Activated CD4-positive, CD25-positive, alpha-beta regulatory T cell treated with anti-CD3 and anti-CD28 coated beads, Interleukin-2, amount 50 U/mL, for 24 hours (primary cell): ENCODE results near the gene UNC13C.

Source experiments
- ATAC-seq, 2 donors: fragments of 150-1000 bp; cut with Tn5 transposase; one replicate each; pipeline ENCODE4 v1.10.0; 2021; ENCODE audit warnings: mild to moderate bottlenecking in 1 of 2, moderate library complexity in 1 of 2

The UNC13C gene

DNA sequence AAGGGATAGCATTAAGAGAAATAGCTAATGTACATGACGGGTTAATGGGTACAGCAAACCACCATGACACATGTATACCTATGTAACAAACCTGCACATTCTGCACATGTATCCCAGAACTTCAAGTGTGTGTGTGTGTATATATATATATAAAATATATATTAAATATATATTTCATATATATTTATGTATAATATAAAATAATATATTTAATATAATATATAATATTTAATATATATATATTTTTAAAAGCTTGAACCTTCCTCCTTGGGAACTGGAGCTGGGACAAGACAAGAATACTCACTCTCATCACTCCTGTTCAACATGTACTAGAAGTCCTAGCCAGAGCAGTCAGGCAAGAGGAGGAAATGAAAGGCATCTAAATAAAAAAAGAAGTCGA lies 149.3 kb downstream of the UNC13C start:
- ATAC-seq: no peak

GRCh38 chr15:54131410-54131809 lies 153.2 kb downstream of the UNC13C start:
- ATAC-seq: no peak

- no peak for ATAC-seq
Measured at GRCh38 chr15:54149115-54149531, 170.9 kb downstream of the UNC13C start.

DNA sequence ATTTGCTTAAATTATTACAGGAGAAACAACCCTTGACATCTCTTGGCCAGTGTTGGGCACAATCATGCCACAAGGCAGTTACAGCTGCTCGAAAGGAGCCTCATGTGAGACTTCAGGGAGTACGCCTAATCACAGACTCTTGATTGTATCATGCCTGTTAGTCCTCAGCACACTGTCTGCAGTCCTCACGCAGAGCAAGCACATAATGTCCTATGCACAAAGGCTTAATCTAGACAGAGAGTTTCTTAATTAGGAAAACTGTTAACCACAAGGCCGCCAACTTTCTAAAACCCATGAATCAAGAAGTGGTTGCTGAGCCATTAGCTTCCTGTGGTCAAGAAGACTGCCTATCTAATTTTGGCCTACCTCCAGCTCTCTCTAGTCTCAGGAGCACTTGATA lies 172.0 kb downstream of the UNC13C start:
- peak in 1 of 2 donors; percentile 48 for ATAC-seq

DNA sequence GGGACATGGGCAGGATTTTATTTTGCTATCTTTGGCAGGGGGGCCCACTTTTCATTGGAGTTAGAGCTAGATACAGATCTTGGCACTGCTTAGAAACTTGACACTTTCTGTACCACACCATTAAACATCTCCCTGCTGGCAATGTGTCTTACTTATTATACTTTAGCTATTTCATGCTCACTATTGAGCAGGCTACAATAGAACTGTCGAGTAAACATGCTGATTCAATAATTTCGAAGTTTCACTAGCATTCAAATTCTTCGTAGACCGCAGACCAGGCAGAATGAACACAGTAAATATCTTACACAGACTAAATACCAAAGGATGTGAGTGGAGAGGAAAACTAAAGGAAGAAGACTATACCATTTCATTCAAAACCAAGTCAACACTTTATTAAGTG lies 180.8 kb downstream of the UNC13C start:
- no peak for ATAC-seq

DNA sequence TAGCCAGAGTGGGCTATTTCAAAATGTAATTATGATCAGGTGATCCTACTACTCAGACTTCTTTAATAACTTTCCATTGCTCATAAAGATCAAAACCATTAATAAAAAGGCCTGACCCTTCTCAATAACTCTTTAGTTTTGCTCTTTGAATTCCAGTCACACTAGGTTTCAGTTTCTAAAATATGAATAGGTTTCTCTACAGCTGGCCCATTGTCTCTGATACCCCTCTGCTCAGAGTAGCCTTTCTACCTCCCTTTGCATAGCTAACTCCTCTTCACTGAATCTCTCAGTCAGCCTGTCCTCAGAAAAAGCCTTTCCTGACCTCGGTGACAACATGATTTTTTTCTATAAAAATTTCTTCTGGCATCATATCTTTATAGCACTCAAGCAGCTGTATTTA lies 209.1 kb downstream of the UNC13C start:
- ATAC-seq: no peak

DNA sequence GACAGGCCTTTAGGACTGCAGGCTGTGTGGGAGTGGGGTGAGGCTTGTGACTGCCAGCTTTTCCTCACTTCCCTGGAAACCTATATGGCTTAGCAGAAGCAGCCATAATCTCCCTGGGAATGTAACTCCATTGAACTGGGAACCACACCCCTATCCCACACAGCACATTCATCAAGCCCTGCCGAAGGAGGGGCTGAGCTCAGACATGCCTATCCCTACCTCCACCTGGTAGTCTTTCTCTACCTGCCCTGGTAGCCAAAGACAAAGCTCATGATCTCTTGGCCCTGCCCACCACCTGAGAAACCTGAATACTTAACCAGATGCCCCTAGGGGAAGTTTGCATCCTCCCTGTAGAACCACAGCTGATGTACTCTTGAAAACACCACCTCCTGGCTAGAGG lies 219.8 kb downstream of the UNC13C start:
- ATAC-seq: no peak

DNA sequence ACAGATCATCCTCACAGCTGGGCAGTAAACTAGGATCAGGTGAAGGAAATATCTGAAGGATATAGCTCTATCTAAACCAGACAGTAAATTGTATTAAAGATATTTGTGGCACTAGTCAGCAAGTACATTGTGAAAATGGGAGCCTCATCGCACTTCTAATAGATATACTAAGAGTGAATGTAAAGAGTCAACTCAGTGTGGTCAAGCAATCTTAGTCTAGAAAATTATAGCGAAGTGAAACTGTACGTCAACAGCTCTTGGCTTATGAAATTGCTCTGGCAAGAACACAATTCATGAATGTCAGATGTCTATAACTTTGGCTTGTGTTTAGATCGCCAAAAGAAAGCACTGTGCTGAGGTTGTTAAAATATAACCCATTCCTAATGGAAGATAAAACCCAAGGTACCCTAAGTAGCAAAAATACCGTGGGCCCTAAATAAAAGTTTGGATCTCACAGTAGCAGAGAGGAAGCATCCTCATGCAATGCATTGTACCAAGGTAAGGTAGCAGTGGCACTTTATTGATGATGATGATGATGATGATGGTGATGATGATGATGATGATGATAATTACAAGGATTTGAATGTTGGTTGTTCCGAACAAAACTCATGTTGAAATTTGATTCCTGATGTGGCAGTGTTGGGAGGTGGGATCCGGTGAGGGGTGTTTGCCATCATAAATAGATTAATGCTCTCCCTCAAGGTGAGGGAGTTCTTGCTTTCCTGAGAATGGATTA lies 228.5 kb downstream of the UNC13C start:
- ATAC-seq: no peak

- no peak for ATAC-seq
Measured at GRCh38 chr15:54208786-54209185, 230.5 kb downstream of the UNC13C start.

DNA sequence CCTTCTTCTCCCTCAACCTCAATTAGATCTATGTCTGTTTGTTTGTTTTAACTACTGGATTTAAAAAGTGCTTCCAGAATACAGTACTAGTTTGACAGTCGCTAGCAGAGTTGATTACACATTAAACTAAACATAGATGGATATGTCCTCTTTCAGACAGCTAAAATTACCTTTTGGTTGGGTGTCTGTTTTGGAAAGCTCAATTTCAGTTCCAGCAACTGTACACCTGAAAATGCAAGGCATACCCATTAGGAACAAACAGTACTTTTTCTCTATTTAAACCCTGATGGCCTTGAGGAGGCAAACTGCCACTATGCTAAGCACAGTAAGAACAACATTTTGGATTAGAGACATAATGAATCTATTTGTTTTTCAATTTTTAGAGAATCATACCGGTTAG lies 234.4 kb downstream of the UNC13C start:
- ATAC-seq: no peak

DNA sequence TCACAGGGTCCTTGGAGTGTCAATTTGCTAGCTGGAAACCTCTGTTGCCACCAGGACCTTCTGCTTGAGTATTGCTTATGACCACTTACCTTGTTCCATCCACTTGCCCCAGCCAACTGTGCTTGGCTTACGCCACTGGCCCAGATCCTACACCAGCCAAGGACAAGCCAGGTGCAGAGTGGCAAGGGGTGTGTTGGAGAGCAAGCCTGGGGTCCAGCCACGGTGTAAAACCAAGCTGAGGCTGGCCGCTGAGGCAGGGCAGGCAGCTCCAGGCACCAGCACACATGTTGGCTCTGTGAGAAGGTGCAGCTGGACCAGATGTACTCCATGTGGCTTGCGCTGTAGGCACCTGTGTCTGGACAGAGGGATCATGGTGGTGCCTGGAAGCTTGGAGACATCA lies 248.2 kb downstream of the UNC13C start:
- ATAC-seq: no peak

DNA sequence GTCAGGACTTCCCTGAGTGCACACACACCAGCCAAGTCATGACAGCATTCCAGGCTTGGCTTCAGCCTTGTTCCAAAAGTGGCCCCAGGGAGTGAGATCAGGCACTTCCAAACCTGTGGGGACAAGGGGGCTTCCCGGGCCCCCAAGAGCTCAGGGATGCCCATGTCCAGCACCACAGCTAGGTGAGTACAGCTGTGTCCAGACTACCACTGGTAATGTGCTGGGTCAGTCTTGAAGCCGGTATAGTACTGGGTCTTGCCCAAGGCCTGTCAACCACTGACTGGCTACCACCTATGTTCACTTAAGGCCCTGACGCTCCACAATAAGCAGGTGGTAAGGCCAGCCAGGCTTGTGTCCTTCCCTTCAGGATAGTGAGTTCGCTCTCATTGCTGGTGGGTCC lies 249.3 kb downstream of the UNC13C start:
- ATAC-seq: no peak

DNA sequence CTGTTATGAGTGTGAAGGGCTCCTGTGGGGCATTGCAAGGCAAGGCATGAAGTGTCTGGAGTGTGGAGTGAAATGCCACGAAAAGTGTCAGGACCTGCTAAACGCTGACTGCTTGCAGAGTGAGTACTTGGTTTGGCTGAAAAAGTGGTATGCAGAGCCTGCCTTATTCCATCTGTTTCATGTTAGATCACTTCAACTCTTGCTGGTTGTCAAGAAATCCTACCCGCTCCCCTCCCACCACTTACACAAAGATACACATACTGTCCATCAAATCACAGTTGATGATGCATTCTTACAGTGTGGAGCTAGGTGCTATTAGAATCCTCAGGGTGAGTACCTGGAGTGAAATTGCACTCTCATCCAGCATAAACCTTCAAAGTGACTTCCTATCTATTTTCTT lies 272.1 kb downstream of the UNC13C start:
- no peak for ATAC-seq

- ATAC-seq: no peak
Measured at GRCh38 chr15:54256190-54256589, 277.9 kb downstream of the UNC13C start.

DNA sequence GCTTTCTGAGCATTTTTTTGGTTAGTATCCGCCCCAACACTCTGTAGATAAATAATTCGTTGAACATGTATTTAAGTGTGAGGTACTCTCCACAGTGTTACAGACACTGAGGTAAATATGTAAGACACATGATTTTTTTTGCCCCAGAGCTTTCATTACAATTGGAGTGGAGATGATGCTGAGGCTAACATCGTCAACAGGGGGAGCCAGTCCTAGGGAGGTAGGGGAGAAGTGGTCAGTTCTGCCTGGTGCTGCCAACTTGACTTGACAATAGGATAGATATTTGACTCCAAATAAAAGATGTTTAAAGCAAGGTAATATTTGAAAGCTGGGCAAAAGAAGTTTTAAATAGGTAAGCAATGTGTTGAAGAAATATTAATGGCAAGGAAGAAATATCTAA lies 295.7 kb downstream of the UNC13C start:
- ATAC-seq: no peak

DNA sequence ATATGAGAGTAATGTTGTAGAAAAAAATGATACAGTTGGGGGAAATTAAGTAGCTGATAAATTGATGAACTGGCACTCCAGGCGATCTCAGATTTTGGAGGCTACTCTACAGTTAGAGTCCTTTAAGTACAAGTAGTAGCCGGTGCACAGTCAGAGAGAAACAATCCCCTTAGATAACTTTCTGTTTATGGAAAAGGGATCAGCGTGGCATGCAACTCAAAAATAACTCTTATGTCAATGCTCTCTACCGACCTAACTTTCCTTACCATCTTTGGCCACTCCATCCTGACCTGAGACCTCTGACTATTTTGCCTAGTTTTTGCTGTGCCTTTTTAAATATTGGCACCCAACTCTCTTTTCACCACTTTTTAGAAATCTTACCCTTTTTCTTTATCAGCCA lies 299.6 kb downstream of the UNC13C start:
- ATAC-seq: no peak

DNA sequence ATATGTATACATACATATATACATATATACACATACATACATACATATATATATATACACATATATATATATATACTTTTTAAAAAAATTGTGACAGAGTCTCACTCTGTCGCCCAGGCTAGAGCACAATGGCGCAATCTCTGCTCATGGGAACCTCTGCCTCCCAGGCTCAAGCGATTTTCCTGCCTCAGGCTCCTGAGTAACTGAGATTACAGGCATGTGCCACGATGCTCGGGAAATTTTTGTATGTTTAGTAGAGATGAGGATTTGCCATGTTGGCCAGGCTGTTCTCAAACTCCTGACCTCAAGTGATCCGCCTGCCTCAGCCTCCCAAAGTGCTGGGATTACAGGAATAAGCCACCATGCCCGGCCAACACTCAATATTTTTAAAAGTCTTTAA lies 302.5 kb downstream of the UNC13C start:
- no peak for ATAC-seq

GRCh38 chr15:54282228-54282836 lies 304.1 kb downstream of the UNC13C start:
- no peak for ATAC-seq

DNA sequence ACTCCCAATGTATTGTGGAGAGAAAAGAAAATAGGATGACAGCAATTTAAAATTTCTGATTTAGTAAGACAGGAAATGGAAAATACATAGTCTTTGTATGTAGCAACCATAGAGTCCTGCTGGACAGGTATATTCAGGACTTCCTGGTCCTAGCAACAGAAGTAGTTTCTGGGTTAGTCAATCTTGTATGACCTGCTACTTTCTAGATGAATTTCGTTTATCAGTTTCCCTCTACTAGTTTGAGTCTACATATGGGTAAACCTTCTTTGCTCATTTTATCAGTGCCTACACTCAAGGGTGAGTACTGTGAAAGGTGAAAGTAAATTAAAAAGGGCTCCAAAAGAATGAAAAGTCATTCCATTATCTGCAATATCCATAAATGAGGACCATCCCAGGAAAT lies 309.8 kb downstream of the UNC13C start:
- ATAC-seq: no peak

- ATAC-seq: no peak
Measured at GRCh38 chr15:54289590-54290136, 311.4 kb downstream of the UNC13C start.

DNA sequence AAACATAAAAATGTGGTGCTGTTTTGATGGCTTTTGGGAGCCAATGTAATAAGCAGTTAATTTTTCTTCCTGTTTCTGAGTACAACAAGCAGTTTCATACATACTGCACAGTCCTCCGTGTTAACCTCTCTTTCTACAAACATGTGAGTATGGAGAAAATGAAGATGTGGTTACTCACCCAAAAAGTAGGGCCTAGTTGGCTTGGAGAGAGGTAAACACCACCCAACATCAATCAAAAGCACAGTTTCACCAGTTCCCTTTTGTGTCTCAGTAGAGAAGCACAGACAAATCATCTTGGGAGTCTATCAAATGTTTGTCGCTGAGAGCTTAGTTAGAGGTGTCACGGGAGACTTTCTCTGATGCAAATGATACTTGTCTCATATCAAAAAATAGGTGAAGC lies 320.2 kb downstream of the UNC13C start:
- ATAC-seq: no peak

DNA sequence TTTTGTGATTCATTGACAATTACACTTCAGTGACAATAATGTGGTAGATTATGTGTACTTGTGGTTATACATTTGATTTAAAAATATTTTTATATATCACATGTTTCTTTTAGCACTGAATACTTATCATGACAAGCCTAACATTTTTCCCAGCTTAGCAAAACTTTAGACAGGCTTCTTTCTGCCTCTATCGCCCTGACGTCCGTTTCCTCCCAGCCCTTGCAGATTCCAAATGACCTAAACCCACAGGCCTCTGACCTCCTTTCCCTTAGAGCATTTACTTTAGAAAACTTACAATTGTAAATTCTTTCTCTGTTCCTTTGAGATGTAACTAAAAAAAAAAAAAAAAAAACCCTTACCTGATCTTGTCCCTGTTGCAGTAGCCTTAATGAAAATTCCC lies 326.1 kb downstream of the UNC13C start:
- no peak for ATAC-seq

GRCh38 chr15:54305138-54305537 lies 326.9 kb downstream of the UNC13C start:
- no peak for ATAC-seq

DNA sequence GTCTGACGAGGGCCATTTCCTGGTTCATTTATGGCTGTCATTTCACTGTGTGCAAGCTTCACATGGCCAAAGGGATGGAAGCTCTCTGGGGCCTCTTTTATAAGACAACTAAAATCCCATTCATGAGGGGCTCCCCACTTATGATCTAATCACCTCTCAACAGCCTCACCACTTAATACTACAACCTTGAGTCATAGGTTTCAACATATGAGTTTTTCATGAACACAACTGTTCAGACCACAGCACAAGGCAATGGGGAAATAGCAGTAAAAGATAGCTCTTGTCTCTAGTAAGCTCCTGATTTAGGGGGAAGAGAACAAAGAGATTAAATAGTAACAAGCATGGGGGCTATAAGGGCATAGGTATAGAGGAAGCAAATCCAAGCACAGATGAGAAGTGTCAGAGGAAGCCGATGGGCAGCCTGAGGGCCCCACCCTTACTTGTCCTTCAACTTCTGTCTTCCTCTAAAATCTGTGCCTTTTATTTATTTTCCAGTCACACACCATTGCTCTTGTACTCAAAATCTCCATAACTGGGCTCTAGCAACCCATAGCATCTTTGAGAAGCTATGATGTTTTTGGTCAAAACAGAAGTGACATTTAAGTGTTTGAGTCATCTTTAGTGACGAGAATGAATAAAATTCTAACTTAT lies 329.1 kb downstream of the UNC13C start:
- no peak for ATAC-seq
